ENCODE measurements around the gene CYSLTR2.

- TF ChIP-seq ZNF274 (IDR thresholded peaks at IDR 0.05; ENCODE audit: low read depth, low read length) (no peak), SUZ12 (IDR thresholded peaks at IDR 0.05; ENCODE audit: extremely low read depth, insufficient read depth, insufficient read length) (no peak)
These were observed 69.4 kb downstream of the CYSLTR2 start for GRCh38 chr13:48723168-48723567.

Measured in NT2/D1 (cell line).